Loucy (cell line): Measurements from ENCODE around the gene TLL1.

Experiments used
- H2AFZ ChIP-seq: fragments of 200-600 bp; sonication (generic); 2 replicates; pipeline ENCODE4 v1.6.0; 2016; ENCODE audit warnings: antibody characterized with exemption, mild to moderate bottlenecking, low read length, moderate library complexity
- H3F3A ChIP-seq: fragments of 200-600 bp; 2 replicates; pipeline ENCODE4 v1.6.0; 2016; ENCODE audit warnings: antibody characterized with exemption, low read depth, mild to moderate bottlenecking
- H3K27me3 ChIP-seq: fragments of 200-600 bp; sonication (generic); 2 replicates; pipeline ENCODE4 v1.6.1; 2014; ENCODE audit warnings: low read length, mild to moderate bottlenecking; ENCODE audit not compliant: insufficient read depth, poor library complexity, severe bottlenecking
- H3K36me3 ChIP-seq: fragments of 200-600 bp; sonication (generic); 2 replicates; pipeline ENCODE4 v1.6.1; 2016; ENCODE audit warnings: low read length; ENCODE audit not compliant: insufficient read depth
- H3K4me1 ChIP-seq: fragments of 200-600 bp; sonication (generic); 2 replicates; pipeline ENCODE4 v1.5.1; 2014; ENCODE audit warnings: low read length, mild to moderate bottlenecking; ENCODE audit not compliant: insufficient read depth, poor library complexity, severe bottlenecking
- H3K4me2 ChIP-seq: fragments of 200-600 bp; sonication (generic); 2 replicates; pipeline ENCODE4 v1.6.0; 2014; ENCODE audit warnings: antibody characterized with exemption, low read length, low read depth, mild to moderate bottlenecking; ENCODE audit not compliant: poor library complexity, severe bottlenecking
- H3K4me3 ChIP-seq: fragments of 200-600 bp; sonication (generic); 2 replicates; pipeline ENCODE4 v1.5.1; 2014; ENCODE audit warnings: low read length, mild to moderate bottlenecking, mixed read lengths; ENCODE audit not compliant: poor library complexity, severe bottlenecking
- H3K79me2 ChIP-seq: fragments of 200-600 bp; sonication (generic); 2 replicates; pipeline ENCODE4 v1.6.1; 2014; ENCODE audit warnings: low read length; ENCODE audit not compliant: insufficient read depth
- H3K9ac ChIP-seq: fragments of 200-600 bp; sonication (generic); 2 replicates; pipeline ENCODE4 v1.6.0; 2014; ENCODE audit warnings: mild to moderate bottlenecking, low read depth, low read length, moderate library complexity; ENCODE audit not compliant: poor library complexity, severe bottlenecking
- H3K9me2 ChIP-seq: fragments of 200-600 bp; sonication (generic); replicated peaks from 2 replicates; pipeline ENCODE4 v1.6.1; 2016; ENCODE audit warnings: low read depth, low read length, mixed read lengths
- H3K9me3 ChIP-seq: fragments of 200-600 bp; sonication (generic); 2 replicates; pipeline ENCODE4 v1.6.1; 2014; ENCODE audit warnings: mild to moderate bottlenecking, antibody characterized with exemption, low read length, low read depth; ENCODE audit not compliant: insufficient read depth
- H4K20me1 ChIP-seq: fragments of 200-600 bp; sonication (generic); 2 replicates; pipeline ENCODE4 v1.6.0; 2014; ENCODE audit warnings: antibody characterized with exemption, low read length, mild to moderate bottlenecking; ENCODE audit not compliant: insufficient read depth, poor library complexity, severe bottlenecking
- CTCF ChIP-seq: fragments of 200-600 bp; sonication (generic); conservative IDR thresholded peaks from 2 replicates; pipeline ENCODE4 v1.5.1; 2014; ENCODE audit warnings: mild to moderate bottlenecking, antibody characterized with exemption, low read length
- EZH2phosphoT487 ChIP-seq: fragments of 200-600 bp; IDR thresholded peaks from 2 replicates; pipeline ENCODE4 v1.6.1; 2018; ENCODE audit warnings: antibody characterized with exemption, mild to moderate bottlenecking, moderate library complexity, borderline replicate concordance

Gene TLL1

GRCh38 chr4:165922747-165923146, 49.7 kb downstream of the TLL1 start:
- no peaks in the 10 kb centered on the region for H3K36me3 ChIP-seq
- H3K9me3 ChIP-seq: no peaks in the 10 kb centered on the region
- peaks cover 4% of the 10 kb centered on the region; the same call in 1 of the 2 replicates for H3F3A ChIP-seq
- no peak overlapping the region for H3K9ac ChIP-seq
- H3K4me1 ChIP-seq: peaks cover 18% of the 10 kb centered on the region
- H3K9me2 ChIP-seq: no peaks in the 10 kb centered on the region
- H2AFZ ChIP-seq: no peak overlapping the region
- H3K79me2 ChIP-seq: no peaks in the 10 kb centered on the region
- no peaks in the 10 kb centered on the region for H3K27me3 ChIP-seq
- TF ChIP-seq CTCF: no peak
- TF ChIP-seq EZH2phosphoT487: no peak
- no peaks in the 10 kb centered on the region for H4K20me1 ChIP-seq
- no peak overlapping the region for H3K4me2 ChIP-seq
- H3K4me3 ChIP-seq: no peak overlapping the region

- H3K4me2 ChIP-seq: no peak overlapping the region
These were observed 53.3 kb downstream of the TLL1 start for GRCh38 chr4:165926307-165926706.

GRCh38 chr4:165927366-165927765, 54.3 kb downstream of the TLL1 start:
- Histone ChIP-seq H3K4me3 (no peak overlapping the region), H3K4me2 (no peak overlapping the region), H3F3A (no peaks in the 10 kb centered on the region), H3K79me2 (no peaks in the 10 kb centered on the region), H3K9me2 (no peaks in the 10 kb centered on the region), H3K4me1 (no peaks in the 10 kb centered on the region), H4K20me1 (no peaks in the 10 kb centered on the region), H3K27me3 (no peaks in the 10 kb centered on the region), H3K9ac (no peak overlapping the region), H2AFZ (no peak overlapping the region), H3K36me3 (no peaks in the 10 kb centered on the region), H3K9me3 (no peaks in the 10 kb centered on the region)
- TF ChIP-seq EZH2phosphoT487 (no peak), CTCF (no peak)

More at GRCh38 chr4:165926307-165926706, 53.3 kb downstream of the TLL1 start:
- Histone ChIP-seq H3K4me1 (peaks cover 8% of the 10 kb centered on the region), H3K27me3 (no peaks in the 10 kb centered on the region), H3K9ac (no peak overlapping the region), H3K4me3 (no peak overlapping the region), H3K9me3 (no peaks in the 10 kb centered on the region), H4K20me1 (no peaks in the 10 kb centered on the region), H3K79me2 (no peaks in the 10 kb centered on the region), H2AFZ (no peak overlapping the region), H3F3A (no peaks in the 10 kb centered on the region), H3K9me2 (no peaks in the 10 kb centered on the region), H3K36me3 (no peaks in the 10 kb centered on the region)
- TF ChIP-seq CTCF (no peak), EZH2phosphoT487 (no peak)
